ENCODE results near the gene OR6A2.

- TF ChIP-seq POLR2A (IDR thresholded peaks at IDR 0.05; ENCODE audit: control extremely low read depth in 1 of 2, low read depth in 2 of 2, low read length in 2 of 2), result no peak
- no peak for TF ChIP-seq CTCF (IDR thresholded peaks at IDR 0.05; ENCODE audit: control extremely low read depth in 1 of 3, insufficient read depth in 1 of 3, low read depth in 1 of 3, low read length in 3 of 3)
- TF ChIP-seq MAFK (IDR thresholded peaks at IDR 0.05; ENCODE audit: low read depth, low read length), result no peak
- no peak for TF ChIP-seq SIX5 (IDR thresholded peaks at IDR 0.05; ENCODE audit: low read depth, low read length)
- TF ChIP-seq JUND (IDR thresholded peaks at IDR 0.05; ENCODE audit: low read length), result no peak
- no peak for TF ChIP-seq FOSL1 (IDR thresholded peaks at IDR 0.05; ENCODE audit: insufficient read depth, low read depth, low read length)
- no peak for TF ChIP-seq CEBPB (IDR thresholded peaks at IDR 0.05; ENCODE audit: low read depth, low read length)
Observed at GRCh38 chr11:6799402-6799801, at the start of gene OR6A2.

Measured in H1 (cell line).